GM12875 (cell line): Measurements from ENCODE around the gene VSTM4.

ENCODE experiments used
- H3K4me3 ChIP-seq: one replicate; pipeline ENCODE4 v1.5.1; 2011; ENCODE audit warnings: low read depth, low read length, control low read depth
- TF ChIP-seq, protein P1 (sequence below): IDR thresholded peaks from 2 replicates; pipeline ENCODE4 v1.5.1; 2011; ENCODE audit warnings: low read depth, mild to moderate bottlenecking, control low read depth, inconsistent platforms, low read length, moderate library complexity, borderline replicate concordance; ENCODE audit not compliant: insufficient read depth

VSTM4 gene

DNA sequence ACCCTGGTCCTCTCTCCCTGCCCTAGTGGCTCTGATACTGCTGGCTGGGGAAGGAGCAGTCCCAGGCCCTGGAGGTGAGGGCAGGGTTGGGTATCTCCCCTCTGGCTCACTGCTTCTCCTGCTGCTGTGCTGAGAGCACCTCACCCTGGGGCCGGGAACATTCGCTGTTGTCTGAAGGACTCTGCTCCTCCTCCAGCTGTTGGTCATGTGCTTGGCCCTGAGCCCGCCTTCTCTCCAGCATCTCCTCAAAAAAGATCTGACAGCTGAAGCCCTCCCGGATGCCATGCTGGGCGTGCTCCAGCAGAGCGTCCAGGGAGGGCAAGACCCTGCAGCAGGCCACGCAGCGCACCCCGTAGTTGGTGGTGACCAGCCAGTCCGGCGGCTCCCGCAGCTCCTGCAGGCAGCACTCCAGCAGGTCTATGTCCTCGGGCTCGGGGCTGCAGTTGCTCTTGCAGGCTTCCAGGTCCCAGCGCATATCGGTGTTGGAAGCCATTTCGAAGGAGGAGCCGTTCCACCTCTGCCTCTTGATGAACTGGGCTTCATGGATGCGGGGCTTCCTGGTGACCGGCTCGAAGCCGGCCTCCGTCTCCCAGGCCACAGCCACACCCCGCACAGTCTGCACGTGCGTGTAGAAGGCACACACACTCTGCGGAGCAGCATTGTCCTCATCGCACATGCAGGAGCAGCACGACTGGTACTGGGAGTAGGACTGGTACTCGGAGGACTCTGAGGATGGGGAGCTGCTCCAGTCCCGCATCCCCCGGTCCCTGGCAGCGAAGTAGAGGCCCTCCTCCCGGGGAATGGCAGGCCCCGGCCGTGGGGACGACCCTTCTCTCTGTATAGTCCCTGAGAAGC is 16.4 kb upstream of the VSTM4 start:
- TF ChIP-seq, protein P1, sequence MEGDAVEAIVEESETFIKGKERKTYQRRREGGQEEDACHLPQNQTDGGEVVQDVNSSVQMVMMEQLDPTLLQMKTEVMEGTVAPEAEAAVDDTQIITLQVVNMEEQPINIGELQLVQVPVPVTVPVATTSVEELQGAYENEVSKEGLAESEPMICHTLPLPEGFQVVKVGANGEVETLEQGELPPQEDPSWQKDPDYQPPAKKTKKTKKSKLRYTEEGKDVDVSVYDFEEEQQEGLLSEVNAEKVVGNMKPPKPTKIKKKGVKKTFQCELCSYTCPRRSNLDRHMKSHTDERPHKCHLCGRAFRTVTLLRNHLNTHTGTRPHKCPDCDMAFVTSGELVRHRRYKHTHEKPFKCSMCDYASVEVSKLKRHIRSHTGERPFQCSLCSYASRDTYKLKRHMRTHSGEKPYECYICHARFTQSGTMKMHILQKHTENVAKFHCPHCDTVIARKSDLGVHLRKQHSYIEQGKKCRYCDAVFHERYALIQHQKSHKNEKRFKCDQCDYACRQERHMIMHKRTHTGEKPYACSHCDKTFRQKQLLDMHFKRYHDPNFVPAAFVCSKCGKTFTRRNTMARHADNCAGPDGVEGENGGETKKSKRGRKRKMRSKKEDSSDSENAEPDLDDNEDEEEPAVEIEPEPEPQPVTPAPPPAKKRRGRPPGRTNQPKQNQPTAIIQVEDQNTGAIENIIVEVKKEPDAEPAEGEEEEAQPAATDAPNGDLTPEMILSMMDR: no peak
- no peak overlapping the region for H3K4me3 ChIP-seq

DNA sequence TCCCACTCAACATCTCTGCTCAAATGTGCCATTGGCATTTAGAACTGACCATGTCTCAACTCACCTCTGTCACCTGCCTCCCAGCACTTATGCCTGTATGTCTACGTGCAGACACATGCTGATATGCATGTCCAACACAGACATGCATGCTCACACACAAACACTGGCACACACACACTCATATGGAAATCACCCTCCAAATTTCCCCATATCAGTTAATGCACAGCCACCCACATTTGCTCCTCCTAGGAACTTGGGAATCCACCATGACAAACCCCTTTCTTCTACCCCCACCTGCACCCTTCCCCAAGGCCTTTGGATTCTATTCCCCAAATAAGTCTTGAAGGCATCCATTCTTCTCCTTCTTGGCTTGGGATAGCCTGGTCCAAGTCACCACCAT is 14.1 kb upstream of the VSTM4 start:
- TF ChIP-seq, protein P1: no peak
- H3K4me3 ChIP-seq: no peak overlapping the region

DNA sequence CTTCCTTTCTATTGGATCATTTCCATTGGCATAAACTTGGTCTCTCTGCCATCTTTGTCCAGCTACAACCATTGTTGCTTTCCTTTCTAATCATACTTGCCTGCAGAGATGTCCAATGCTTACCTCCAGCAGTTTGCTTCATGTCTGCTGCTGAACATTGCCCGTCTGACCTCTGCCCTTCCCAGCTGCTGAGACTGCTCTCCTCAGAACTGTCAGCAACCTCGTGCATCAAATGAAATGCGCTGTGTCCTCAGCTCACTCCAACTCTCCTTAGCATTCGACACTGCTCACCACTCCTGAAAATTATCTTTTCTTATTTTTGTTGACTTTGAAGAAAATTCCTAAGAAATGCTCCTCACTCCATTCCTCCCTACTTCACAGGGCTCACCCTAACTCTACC is 13.5 kb upstream of the VSTM4 start:
- TF ChIP-seq, protein P1: no peak
- no peak overlapping the region for H3K4me3 ChIP-seq

DNA sequence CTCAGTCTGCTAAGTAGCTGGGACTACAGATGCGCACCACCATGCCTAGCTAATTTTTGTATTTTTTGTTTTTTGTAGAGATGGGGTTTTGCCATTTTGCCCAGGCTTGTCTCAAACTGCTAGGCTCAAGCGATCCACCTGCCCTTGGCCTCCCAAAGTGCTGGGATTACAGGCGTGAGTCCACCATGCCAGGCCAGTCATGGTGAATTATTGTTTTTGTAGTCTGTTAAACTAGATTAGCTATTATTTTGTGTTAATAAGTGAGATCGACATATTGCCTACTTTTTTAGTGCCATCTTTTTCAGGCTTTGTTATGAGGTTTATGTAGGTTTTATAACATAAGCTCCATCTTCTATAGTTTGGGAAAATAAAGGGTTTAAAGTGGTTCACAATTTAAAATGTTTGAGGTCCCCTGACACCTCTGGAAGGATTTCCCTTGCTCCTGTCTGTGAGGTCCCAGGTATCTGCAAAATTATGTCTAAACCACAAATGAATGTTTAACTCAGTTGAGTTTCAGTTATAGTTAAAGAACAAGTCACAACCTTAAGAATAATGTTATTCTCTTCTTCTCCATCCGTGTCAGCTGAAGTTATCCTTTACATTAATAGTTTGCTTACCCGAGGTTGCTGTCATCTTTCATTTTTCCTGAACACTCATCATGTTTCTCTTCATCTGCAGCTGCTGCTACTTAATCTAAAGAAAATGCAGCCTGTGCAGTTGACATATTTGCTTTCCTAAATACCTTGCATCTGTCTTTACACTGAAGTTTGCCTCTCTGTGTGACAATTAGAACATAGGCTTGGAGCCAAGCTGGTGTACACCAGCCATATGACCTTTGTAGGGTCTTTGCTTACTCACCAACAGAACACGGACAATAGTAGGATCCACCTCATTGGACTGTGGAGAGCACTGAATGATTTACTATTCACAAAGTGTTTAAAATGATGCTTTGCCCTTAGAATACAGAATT is 8.9 kb upstream of the VSTM4 start:
- H3K4me3 ChIP-seq: no peak overlapping the region
- TF ChIP-seq, protein P1: no peak

DNA sequence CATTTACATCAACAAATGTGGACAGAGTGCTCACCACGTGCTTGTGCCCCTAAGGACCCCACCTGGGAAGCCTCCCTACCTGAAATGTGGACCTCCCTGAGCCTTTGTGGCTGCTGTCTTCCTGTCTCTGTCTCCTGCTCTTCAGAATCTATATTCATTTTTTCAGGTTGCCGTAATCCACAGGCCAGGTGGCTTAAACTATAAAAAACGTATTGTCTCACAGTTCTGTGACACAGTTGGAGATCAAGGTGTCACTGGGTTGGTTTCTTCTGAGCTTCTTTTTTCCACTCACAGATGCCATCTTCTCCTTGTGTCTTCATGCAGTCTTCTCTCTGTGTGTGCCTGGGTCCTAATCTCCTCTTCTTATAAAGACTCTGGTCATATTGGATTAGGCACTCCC is 5.6 kb upstream of the VSTM4 start:
- TF ChIP-seq, protein P1: no peak
- no peak overlapping the region for H3K4me3 ChIP-seq

DNA sequence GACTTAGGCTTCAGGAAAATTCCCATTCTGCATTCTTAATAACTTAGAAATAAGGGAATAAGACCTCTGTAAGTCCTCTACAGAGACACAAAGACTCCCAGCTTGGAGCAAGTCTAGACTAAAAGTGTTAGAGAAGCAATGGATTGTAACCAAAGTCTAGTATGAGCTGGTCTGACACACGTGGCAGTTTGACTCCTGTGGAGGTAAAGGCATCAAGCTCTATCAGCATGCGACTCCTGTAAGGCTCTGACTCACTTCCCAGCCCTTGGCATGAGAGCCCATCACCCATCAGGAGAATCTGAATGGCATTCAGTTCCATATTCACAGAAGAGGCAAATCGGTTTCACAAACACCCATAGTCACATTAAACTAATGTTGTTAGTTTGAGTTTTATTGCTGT is 4.4 kb upstream of the VSTM4 start:
- H3K4me3 ChIP-seq: no peak overlapping the region
- TF ChIP-seq, protein P1: no peak
